Activated T-helper 1 cell treated with anti-CD3 and anti-CD28 coated beads, Interleukin-2, amount 50 U/mL, for 16 hours (primary cell): ENCODE measurements around the gene IFITM2.
"Not testable (repeated sequence)": the region's sequence is repeated elsewhere in the genome, so short reads cannot be mapped to it uniquely, and the experiment has no call there.

Experiments
- DNase-seq, 2 donors: peaks; one replicate each; pipeline ENCODE4 v3.0.0-alpha.2; 2020; ENCODE audit warnings: low read depth in 1 of 2, low spot score in 1 of 2

The IFITM2 gene

DNA sequence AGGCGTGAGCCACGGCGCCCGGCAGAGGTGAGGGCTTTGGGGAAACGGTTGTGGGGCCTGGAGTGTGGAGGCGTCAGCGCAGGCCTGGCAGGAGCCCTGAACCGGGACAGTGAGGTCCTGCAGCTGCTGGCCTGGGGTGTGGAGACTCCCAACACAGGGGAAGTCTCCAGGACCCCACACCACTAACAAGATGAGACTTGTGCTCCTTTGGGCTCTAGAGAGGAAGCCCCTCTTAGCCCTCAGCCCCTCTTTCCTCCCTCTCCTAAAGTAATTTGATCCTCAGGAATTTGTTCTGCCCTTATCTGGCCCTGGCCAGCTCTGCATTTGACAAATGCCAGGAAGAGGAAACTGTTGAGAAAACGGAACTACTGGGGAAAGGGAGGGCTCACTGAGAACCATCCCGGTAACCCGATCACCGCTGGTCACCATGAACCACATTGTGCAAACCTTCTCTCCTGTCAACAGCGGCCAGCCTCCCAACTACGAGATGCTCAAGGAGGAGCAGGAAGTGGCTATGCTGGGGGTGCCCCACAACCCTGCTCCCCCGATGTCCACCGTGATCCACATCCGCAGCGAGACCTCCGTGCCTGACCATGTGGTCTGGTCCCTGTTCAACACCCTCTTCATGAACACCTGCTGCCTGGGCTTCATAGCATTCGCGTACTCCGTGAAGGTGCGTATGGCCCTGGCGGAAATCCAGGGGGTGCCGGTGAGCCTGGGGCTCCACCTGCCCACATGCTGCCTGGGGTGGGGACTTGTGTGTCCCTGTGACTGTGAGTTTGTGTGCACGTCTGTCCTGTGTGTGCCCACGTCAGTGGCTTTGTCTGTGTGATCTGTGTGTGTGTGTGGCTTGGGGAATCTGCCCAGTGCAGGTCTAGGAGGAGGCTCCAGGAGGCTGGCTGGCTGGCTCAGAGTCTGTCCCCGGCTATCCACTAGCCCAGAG is at the start of gene IFITM2:
Gene IFITM2, plus strand, starts transcription at position 51 of the 943 bp plus-strand sequence. Its CDS starts 377 bp downstream, at position 428.
- DNase-seq = not testable (repeated sequence)

DNA sequence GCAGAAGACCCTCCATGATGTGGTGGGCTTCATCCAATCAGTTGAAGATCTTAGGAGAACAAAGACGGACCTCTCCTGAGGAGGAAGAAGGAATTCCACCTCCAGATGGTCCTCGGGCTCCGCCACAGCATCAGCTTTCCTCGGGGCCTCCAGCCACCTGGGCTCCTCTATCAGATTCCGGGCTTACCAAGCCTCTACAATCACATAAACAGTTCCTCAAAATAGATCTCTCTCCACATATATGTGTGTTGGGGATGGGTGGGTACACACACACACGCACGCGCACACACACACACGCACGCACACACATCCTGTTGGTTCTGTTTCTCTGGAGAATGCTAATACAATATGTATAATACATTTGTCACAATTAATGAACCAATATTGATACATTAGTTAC is 48.2 kb upstream of the IFITM2 start:
- DNase-seq = no peak

DNA sequence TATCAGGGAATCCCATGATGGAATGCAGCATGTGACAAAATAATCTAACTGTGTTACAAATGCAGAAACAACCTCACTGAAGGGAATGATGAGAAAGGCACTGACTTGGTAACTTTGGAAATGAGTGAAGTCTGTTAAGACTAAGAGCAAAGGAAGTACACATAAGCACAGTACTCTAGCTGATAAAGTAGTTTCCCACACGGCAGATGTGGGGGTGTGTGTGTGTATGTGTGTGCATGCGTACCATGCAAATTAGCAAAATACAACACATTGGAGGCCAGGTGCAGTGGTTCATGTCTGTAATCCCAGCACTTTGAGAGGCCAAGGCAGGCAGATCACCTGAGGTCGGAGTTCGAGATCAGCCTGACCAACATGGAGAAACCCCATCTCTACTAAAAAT is 46.0 kb upstream of the IFITM2 start:
- no peak for DNase-seq

DNA sequence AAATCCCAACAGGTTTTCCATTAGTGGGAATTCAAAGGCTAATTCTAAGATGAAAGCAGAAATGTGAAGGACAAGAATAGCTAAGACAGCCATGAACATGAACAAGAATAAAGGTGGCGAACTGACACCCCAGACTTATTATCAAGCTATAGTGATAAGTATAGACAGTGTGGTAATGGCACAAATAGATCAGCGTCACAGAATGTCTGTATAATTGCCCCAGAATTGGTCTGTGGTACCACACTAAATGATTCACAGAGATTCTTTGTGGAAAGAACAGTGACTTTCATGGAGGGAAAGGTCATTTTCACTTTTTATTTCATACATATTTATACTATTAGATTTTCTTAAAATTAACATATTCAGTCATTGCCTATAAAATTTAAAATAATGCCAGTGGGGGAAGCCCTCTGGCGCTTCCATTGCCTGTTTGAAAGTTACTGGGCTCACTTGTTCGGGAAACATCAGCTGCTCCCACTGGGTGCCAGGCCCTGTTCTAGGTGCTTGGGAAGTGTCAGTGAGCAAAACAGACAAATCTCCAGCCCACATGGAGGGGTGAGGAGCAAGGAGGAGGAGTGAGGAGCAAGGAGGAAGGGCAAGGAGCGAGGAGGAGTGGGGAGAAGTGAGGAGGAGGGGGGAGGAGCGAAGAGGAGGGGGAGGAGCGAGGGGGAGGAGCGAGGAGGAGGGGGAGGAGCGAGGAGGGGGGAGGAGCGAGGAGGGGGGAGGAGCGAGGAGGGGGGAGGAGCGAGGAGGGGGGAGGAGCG is 40.8 kb upstream of the IFITM2 start:
- DNase-seq = no peak

DNA sequence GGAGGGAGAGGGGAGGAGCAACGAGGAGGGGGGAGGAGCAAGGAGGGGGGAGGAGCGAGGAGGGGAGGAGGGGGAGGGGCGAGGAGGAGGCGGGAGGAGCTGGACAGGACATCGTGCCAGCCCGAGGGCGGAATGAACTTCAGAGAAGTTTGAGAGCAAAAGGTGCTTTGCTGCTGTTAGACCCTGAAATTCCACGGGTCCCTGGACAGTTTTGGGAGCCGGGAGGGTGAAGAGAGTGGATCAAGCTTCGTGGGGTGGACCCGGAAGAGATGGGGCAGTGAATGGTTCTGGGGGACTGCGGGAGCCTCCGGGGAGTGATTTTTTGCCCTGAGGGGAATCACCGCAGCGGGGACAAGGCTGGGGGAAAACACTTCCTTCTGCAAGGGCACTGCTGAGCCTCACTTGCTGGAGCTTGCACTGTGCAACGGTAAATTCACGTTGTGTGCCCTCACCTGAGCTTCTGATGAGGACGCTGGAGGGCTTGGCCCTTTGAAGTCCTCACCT is 40.1 kb upstream of the IFITM2 start:
- no peak for DNase-seq

DNA sequence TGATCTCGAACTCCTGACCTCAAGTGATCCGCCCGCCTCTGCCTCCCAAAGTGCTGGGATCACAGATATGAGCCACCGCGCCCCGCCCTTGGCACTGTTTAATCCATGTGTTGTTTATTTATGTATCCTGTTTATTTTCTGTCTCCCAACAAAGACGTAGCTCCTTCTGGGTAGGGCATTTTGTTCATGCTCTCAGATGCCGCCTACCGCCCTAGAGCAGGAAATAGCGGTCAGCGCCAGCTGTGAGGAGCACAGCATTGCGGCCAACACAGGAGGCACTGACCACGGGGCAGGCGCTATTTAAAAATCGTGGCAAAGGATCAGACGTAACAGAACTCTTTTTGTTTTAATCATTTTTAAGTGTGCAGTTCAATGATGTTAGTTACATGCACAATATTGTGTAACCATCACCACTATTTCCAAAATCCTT is 38.9 kb upstream of the IFITM2 start:
- not testable (repeated sequence) for DNase-seq

DNA sequence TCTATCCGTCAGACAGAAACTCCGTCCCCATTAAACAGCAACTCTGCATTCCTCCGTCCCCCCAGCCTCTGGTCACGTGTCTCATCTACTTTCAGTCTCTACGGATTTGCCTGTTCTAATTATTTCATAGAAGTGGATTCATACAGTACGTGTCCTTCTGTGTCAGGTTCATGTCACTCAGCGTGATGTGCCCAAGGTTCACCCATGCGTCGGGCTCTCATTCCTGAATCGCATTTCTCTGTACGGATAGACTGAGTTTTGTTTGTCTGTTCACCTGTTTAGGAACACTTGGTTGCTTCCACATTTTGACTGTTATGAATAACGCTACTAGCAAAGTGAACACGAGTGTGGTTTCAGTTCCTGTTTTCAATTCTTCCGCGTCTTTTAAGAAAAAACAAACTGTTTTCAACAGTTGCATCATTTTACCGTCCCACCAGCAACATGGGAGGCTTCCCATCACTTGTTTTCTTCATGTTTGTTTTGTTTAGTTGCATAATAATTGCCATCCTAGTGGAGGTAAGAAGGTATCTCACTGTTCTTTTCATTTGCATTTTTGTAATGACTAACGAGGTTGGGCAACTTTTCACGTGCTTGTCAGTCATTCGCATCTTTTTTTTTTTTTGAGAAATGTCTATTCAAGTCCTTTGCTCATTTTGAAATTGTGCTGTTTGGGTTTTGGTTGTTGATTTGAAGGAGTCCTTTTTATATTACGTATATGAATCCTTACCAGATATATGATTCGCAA is 38.3 kb upstream of the IFITM2 start:
- DNase-seq = no peak

DNA sequence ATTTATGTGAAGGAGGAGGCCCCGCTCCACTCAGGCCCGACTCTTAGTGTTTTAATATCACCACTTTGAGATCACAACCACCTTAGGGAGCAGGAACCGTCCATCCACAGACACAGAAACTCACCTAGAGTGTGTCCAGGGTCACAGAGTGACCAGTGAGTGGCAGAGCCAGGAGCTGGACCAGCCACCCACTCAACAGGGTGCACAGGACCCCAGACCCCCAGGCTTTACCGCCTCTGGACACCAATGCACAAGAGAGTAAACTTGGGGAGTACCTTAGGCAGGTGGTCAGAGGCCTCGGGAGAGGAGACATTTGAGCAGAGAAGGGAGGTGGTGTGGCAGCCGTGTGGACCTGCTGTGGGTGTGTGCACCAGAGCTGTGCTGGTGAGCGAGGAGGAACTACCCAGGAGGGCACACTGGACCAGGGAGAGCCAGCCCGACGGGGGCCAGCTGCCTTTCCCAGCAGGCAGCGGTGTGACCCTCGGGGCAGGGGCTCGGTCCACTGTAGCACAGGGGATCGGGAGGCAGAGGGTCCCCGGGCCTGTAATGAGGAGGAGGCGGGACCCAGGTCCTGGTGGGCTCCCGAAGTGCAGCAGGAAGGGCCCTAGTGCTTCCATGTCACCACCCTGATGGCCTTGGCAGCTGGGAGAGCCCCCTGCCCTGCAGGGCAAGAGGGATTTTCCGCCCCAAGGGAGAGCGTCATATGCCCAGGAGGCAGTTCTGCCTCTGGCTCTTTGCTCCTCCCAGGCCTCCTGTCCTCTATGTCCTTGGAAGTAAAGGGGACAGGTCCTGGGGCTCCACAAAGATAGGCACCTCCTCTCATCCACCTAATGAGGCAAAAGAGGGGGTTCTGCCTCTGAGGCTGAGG is 36.9 kb upstream of the IFITM2 start:
- no peak for DNase-seq

DNA sequence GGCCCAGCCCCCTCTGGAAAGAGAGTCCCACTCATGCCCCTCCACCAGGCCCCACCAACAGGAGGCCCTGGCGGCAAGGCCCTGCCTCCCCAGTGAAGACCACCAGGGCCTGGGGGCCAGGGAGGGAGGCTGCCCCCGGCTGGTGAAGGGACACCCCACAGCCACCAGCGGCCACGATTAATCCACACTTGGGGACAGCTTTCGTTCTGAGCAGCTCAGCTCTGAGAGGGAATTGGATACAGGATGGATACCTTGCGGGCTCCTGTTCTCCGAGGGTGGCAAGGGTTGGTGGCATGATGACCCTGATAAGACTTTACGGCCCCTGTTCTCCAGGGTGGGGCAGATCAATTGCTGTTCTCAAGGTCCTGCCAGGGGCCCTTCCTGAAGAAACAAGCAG is 36.3 kb upstream of the IFITM2 start:
- no peak for DNase-seq

DNA sequence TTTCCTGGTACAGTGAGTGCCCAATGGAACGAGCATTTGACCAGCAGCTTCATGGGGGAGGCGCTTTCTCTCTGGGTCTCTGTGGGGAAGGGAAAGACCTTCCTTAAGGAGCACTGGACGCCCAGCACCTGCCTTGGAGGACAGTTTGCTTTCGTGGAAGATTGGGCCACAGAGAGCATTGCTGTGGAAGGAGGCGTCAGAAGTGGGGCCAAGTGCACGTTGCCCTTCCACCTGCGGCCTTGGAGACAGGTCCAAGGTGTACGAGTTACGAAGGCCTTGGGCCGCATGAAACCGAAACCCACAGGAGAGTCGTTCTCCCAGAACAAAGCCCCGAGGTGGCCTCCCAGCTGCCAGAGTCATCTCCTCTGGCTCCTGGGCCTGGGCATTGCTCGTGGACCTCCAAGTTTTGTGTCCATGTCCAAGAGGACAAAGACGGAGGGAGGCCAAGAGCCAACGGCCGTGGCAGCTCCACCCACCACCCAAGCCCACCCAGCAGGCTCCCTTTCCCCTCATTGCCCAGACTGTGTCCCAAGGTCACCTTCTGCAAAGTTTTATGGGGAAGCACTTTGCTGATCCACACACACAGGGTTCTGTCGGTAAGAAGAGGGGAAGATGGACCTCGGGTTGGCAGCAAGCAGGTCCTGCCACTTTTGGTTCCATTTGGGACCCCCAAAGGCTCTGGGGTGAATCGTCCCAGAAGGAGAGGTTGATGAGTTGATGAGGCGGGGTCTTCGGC is 35.3 kb upstream of the IFITM2 start:
- DNase-seq = no peak

DNA sequence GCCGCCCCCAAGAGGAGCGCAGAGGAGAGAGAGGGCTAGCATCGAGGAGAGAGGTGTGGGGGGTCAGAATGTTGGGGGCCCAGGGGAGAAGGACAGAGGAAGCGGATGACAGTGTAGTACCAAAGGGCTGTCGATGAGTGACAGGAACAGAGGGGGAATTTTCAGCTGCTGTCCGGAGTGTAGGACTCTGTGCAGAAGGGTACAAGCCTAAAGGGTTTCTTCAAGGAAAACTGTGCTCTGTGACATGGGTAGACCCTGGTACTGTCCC is 34.8 kb upstream of the IFITM2 start:
- DNase-seq = no peak

DNA sequence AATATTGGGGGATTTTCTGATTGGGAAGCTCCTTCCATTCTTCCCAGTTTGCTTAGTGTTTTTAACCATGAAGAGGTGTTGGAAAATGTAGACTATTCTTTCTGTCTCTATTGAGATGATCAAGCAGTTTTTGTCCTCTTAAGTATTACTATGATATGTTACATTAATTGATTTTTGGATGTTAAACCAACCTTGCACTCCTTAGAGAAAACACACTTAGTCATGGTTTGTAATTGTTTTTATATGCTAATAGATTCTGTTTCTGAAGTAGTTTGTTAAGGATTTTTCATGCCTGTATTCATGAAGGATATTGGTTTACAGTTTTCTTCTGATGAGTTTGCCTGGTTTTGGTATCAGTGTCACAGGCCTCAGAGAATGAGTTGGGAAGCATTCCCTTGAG is 31.4 kb upstream of the IFITM2 start:
- DNase-seq = no peak

DNA sequence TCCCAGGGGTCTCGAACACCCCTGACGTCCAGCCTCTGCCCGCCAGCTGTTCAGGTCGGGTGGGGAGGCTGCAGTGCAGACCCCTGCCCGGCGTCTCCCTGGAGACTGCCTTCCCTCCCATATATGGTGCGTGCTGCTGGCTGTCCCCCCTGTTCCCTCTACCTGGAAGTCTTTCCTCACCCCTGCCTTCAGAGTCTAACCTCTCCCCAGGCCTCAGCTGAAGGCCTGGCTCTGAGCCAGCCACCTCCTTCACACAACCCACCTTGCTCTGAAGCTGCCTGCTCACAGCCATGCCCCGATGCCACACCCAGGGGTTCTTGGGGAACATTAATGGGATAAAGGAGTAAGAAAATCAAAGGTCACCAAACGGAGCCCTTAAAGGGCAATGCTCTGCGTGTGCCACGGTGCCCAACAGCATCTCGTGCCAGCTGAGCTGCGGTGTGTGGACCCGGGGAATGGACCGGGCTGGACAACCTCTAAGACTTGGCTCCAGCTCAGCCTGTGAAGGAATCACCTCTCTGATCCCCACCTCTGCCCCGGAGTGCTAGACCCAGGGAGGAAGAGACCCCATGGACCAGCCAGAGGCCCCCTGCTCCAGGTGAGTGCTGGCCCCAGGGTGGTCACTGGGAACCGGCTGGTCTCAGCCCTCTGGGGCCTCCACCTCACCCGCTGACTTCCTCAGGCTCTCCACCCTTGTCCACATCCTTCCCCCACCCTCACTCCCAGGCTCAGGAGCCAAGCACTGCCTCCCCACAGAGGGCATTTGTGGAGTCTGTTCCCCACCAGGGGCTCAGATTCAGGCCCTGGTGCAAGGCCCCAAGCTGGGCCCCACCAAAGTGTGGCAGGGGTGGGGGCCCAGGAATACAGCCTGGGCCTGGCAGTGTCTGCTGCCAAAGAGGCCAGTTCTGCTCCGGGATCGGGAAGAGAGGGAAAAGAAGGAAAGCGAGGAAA is 29.3 kb upstream of the IFITM2 start, which contains the start of gene NLRP6:
Gene NLRP6, plus strand, starts transcription at position 407 of the 951 bp plus-strand sequence. Its CDS starts 163 bp downstream, at position 570.
- no peak for DNase-seq

DNA sequence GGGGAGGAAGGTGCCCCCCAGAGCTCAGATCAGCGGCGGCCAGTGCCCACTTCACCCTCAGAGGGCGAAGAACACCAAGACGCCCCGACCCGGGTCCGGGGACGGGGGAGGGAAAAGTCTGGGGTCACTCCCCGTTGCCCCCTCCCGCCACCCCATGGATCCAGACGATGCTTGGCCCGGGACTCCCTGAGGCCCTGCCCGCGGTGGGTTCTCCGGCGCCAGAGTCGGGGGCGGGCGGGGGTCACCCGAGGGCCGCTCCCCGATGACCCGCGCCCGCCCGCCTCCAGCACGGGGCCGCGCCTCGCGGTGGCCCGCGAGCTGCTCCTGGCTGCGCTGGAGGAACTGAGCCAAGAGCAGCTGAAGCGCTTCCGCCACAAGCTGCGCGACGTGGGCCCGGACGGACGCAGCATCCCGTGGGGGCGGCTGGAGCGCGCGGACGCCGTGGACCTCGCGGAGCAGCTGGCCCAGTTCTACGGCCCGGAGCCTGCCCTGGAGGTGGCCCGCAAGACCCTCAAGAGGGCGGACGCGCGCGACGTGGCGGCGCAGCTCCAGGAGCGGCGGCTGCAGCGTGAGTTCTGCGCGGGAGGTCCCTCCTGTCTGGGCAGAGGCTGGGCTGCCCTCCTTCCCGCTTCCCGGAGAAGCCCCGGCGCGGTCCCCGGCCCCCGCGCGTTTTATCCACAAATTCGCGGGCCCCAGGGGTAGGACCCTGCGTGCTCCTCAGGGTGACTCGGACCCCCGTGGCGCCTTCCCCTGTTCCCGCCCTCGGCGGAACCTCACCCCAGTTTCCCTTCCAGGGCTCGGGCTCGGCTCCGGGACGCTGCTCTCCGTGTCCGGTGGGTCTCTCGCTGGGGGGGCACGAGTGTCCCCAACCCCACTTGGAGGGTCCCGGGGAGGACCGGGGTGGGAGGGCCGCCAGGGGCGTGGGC is 28.3 kb upstream of the IFITM2 start:
- no peak for DNase-seq

DNA sequence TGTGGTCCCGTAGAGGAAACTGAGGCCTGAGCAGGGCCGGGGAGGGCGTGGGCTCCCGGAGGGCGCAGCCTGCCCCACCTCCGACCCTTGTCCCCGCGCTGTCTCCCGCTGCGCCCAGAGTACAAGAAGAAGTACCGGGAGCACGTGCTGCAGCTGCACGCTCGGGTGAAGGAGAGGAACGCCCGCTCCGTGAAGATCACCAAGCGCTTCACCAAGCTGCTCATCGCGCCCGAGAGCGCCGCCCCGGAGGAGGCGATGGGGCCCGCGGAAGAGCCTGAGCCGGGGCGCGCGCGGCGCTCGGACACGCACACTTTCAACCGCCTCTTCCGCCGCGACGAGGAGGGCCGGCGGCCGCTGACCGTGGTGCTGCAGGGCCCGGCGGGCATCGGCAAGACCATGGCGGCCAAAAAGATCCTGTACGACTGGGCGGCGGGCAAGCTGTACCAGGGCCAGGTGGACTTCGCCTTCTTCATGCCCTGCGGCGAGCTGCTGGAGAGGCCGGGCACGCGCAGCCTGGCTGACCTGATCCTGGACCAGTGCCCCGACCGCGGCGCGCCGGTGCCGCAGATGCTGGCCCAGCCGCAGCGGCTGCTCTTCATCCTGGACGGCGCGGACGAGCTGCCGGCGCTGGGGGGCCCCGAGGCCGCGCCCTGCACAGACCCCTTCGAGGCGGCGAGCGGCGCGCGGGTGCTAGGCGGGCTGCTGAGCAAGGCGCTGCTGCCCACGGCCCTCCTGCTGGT is 27.5 kb upstream of the IFITM2 start:
- DNase-seq = no peak

DNA sequence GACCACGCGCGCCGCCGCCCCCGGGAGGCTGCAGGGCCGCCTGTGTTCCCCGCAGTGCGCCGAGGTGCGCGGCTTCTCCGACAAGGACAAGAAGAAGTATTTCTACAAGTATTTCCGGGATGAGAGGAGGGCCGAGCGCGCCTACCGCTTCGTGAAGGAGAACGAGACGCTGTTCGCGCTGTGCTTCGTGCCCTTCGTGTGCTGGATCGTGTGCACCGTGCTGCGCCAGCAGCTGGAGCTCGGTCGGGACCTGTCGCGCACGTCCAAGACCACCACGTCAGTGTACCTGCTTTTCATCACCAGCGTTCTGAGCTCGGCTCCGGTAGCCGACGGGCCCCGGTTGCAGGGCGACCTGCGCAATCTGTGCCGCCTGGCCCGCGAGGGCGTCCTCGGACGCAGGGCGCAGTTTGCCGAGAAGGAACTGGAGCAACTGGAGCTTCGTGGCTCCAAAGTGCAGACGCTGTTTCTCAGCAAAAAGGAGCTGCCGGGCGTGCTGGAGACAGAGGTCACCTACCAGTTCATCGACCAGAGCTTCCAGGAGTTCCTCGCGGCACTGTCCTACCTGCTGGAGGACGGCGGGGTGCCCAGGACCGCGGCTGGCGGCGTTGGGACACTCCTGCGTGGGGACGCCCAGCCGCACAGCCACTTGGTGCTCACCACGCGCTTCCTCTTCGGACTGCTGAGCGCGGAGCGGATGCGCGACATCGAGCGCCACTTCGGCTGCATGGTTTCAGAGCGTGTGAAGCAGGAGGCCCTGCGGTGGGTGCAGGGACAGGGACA is 26.7 kb upstream of the IFITM2 start:
- DNase-seq = no peak
